WTC11 (cell line): ENCODE results near the gene TRPM4. TPM values are rescaled to one million over a fixed set of nuclear protein-coding genes. Genes with fewer than 3 reads are reported as not detected.

Experiments
- ATAC-seq: fragments of 200-7000 bp; cut with Tn5 transposase; 2 replicates; pipeline ENCODE4 v1.10.0; 2021; ENCODE audit warnings: mild to moderate bottlenecking, moderate library complexity
- CTCF ChIA-PET: fragments of 300-600 bp; sonication (Branson Sonifier 250); formaldehyde crosslinking; loops from one replicate; lab custom pipeline; 2021; ENCODE audit warnings: antibody characterized with exemption; lab: Charles Lee
- POLR2A ChIA-PET: fragments of 350-600 bp; sonication (Branson Sonifier 250); formaldehyde crosslinking; loops from one replicate; lab custom pipeline; 2021; ENCODE audit warnings: antibody characterized with exemption; lab: Charles Lee
- DNase-seq: peaks from one replicate; pipeline ENCODE4 v3.0.0; 2021; ENCODE audit warnings: low spot score
- H3K27ac Mint-ChIP-seq: 2 replicates; pipeline ENCODE4 v1.8.0; 2021; ENCODE audit warnings: mixed read lengths
- H3K27me3 Mint-ChIP-seq: 2 replicates; pipeline ENCODE4 v1.8.0; 2021; ENCODE audit warnings: low read depth, mild to moderate bottlenecking, moderate library complexity, mixed read lengths
- H3K36me3 Mint-ChIP-seq: 2 replicates; pipeline ENCODE4 v1.8.0; 2021; ENCODE audit warnings: mixed read lengths
- H3K4me1 Mint-ChIP-seq: 2 replicates; pipeline ENCODE4 v1.8.0; 2022; ENCODE audit warnings: mixed read lengths
- H3K4me3 Mint-ChIP-seq: 2 replicates; pipeline ENCODE4 v1.8.0; 2021; ENCODE audit warnings: mild to moderate bottlenecking, moderate library complexity, mixed read lengths
- H3K9me3 Mint-ChIP-seq: 2 replicates; pipeline ENCODE4 v1.8.0; 2021; ENCODE audit warnings: mixed read lengths
- ESRRA ChIP-seq: sonication (generic); formaldehyde crosslinking; IDR thresholded peaks from 2 replicates; pipeline ENCODE4 v1.8.1; 2022; ENCODE audit warnings: mild to moderate bottlenecking, missing genetic modification reagents, borderline replicate concordance
- FOXP1 ChIP-seq: sonication (generic); formaldehyde crosslinking; IDR thresholded peaks from 2 replicates; pipeline ENCODE4 v1.8.0; 2022; ENCODE audit warnings: missing genetic modification reagents, mild to moderate bottlenecking, moderate library complexity, borderline replicate concordance
- FOXP4 ChIP-seq: sonication (generic); formaldehyde crosslinking; IDR thresholded peaks from 2 replicates; pipeline ENCODE4 v1.8.0; 2022; ENCODE audit warnings: mild to moderate bottlenecking, missing genetic modification reagents
- GRHL2 ChIP-seq: fragments of 250-450 bp; sonication (Bioruptor Pico); IDR thresholded peaks from 2 replicates; pipeline ENCODE4 v1.8.0; 2022; ENCODE audit warnings: mild to moderate bottlenecking, moderate library complexity; ENCODE audit not compliant: insufficient replicate concordance, severe bottlenecking
- GTF2I ChIP-seq: fragments of 250-450 bp; sonication (Bioruptor Pico); conservative IDR thresholded peaks from 2 replicates; pipeline ENCODE4 v1.4.0; 2021; ENCODE audit warnings: mild to moderate bottlenecking
- IRF1 ChIP-seq: sonication (generic); formaldehyde crosslinking; IDR thresholded peaks from 2 replicates; pipeline ENCODE4 v1.8.0; 2023; ENCODE audit warnings: missing genetic modification reagents
- JUN ChIP-seq: sonication (generic); formaldehyde crosslinking; IDR thresholded peaks from 2 replicates; pipeline ENCODE4 v1.8.0; 2023; ENCODE audit warnings: mild to moderate bottlenecking, missing genetic modification reagents
- NR1H2 ChIP-seq: sonication (generic); formaldehyde crosslinking; IDR thresholded peaks from 2 replicates; pipeline ENCODE4 v1.9.0; 2021; ENCODE audit warnings: mild to moderate bottlenecking, moderate library complexity, missing genetic modification reagents
- PRDM15 ChIP-seq: sonication (generic); formaldehyde crosslinking; IDR thresholded peaks from 2 replicates; pipeline ENCODE4 v1.8.0; 2022; ENCODE audit warnings: missing genetic modification reagents
- PREB ChIP-seq: sonication (generic); formaldehyde crosslinking; IDR thresholded peaks from 2 replicates; pipeline ENCODE4 v1.8.1; 2022; ENCODE audit warnings: mild to moderate bottlenecking, missing genetic modification reagents, moderate library complexity, borderline replicate concordance
- STAT6 ChIP-seq: sonication (generic); formaldehyde crosslinking; conservative IDR thresholded peaks from 2 replicates; pipeline ENCODE4 v1.8.1; 2023; ENCODE audit warnings: mild to moderate bottlenecking, low read depth, missing genetic modification reagents, moderate library complexity
- TCF7 ChIP-seq: sonication (generic); formaldehyde crosslinking; IDR thresholded peaks from 2 replicates; pipeline ENCODE4 v1.8.0; 2022; ENCODE audit warnings: mild to moderate bottlenecking, low read depth, missing genetic modification reagents, moderate library complexity
- TP53 ChIP-seq: sonication (generic); formaldehyde crosslinking; IDR thresholded peaks from 2 replicates; pipeline ENCODE4 v1.8.1; 2023; ENCODE audit warnings: mild to moderate bottlenecking, missing genetic modification reagents
- USF1 ChIP-seq: sonication (generic); formaldehyde crosslinking; IDR thresholded peaks from 2 replicates; pipeline ENCODE4 v1.8.0; 2022; ENCODE audit warnings: mild to moderate bottlenecking, missing genetic modification reagents
- USF2 ChIP-seq: sonication (generic); formaldehyde crosslinking; IDR thresholded peaks from 2 replicates; pipeline ENCODE4 v1.8.1; 2023; ENCODE audit warnings: mild to moderate bottlenecking, missing genetic modification reagents, moderate library complexity
- total RNA-seq: library from RNA; stranded (reverse); gene quantifications from 3 replicates; pipeline ENCODE4 v1.2.3, GENCODE V29; 2021

The TRPM4 gene
- total RNA-seq, 1 experiment from 2014 or later: 15.5 TPM

- no peak for TF ChIP-seq STAT6 (CRISPR knock-in tag)
- 0 out of 2 replicates have a peak, but pooled peaks have one; percentile 72 for TF ChIP-seq FOXP4 (CRISPR knock-in tag)
- TF ChIP-seq ESRRA (CRISPR knock-in tag): peak; percentile 61; the same call in 1 of the 2 replicates
- no peak for TF ChIP-seq TP53 (CRISPR knock-in tag)
Measured at GRCh38 chr19:49119411-49120324, 37.9 kb upstream of the TRPM4 start, which contains the start of gene PPFIA3 (continued).

GRCh38 chr19:49120325-49120683, 37.3 kb upstream of the TRPM4 start:
- POLR2A ChIA-PET: interaction anchor here (1.0 to 1.2 kb wide), 3 partner anchors 14 to 29 kb away, joined by 3 to 4 read pairs (median 3); no protein-coding TSS in a partner anchor
- H3K9me3 Mint-ChIP-seq: no peaks in the 10 kb centered on the region

More at GRCh38 chr19:49120325-49120683, 37.3 kb upstream of the TRPM4 start:
- Mint-ChIP-seq H3K36me3 (no peaks in the 10 kb centered on the region), H3K27me3 (peaks cover 70% of the 10 kb centered on the region), H3K27ac (no peak overlapping the region), H3K4me3 (peak overlapping the region; percentile 58), H3K4me1 (peaks cover 14% of the 10 kb centered on the region)
- ATAC-seq (no peak), DNase-seq (no peak)
- peak; percentile 5; the same call in 1 of the 2 replicates for TF ChIP-seq USF1 (CRISPR knock-in tag)
- no peak for TF ChIP-seq PREB
- no peak for TF ChIP-seq IRF1
- no peak for TF ChIP-seq NR1H2 (CRISPR knock-in tag)
- TF ChIP-seq PRDM15: peak; percentile 20; the same call in 1 of the 2 replicates
- no peak for TF ChIP-seq GTF2I (CRISPR knock-in tag)
- TF ChIP-seq USF2 (CRISPR knock-in tag): no peak
- TF ChIP-seq FOXP1 (CRISPR knock-in tag): 0 out of 2 replicates have a peak, but pooled peaks have one; percentile 3
- TF ChIP-seq TCF7 (CRISPR knock-in tag): peak; percentile 4; the same call in 1 of the 2 replicates
- TF ChIP-seq JUN (CRISPR knock-in tag): no peak
- no peak for TF ChIP-seq GRHL2
- CTCF ChIA-PET: interaction anchor here (0.5 to 2.7 kb wide), 17 partner anchors 14 to 1422 kb away, joined by 3 to 18 read pairs (median 4); partner anchors contain the start of gene RUVBL2
